HepG2 (cell line): ENCODE results near the gene PTMA. TPM values are rescaled to one million over a fixed set of nuclear protein-coding genes. Genes with fewer than 3 reads are reported as not detected.

Experiments
- ATAC-seq: fragments of 200-7000 bp; cut with Tn5 transposase; 3 replicates; pipeline ENCODE4 v1.9.1; 2020; ENCODE audit warnings: mild to moderate bottlenecking, moderate library complexity
- Bru-seq: library from RNA; stranded (reverse); fragments of 400-500 nt; gene quantifications from one replicate; lab custom pipeline; 2021; lab: Mats Ljungman, UMichigan
- BruChase-seq, 2 experiments: library from RNA; stranded (reverse); fragments of 400-500 nt; gene quantifications; one replicate each; lab custom pipeline; 2021; lab: Mats Ljungman, UMichigan
- BruUV-seq: library from RNA; stranded (reverse); fragments of 400-500 nt; replicated peaks from 2 replicates; lab custom pipeline; 2021; lab: Mats Ljungman, UMichigan
- CTCF ChIA-PET: fragments of 300-600 bp; formaldehyde crosslinking; extraction: SDS; loops from one replicate; lab custom pipeline; 2021; ENCODE audit warnings: low total read pairs, inconsistent platforms, low intra/inter-chr PET ratio; lab: Yijun Ruan, JAX
- POLR2A ChIA-PET: fragments of 350-600 bp; sonication (Branson Sonifier 250); formaldehyde crosslinking; loops from one replicate; lab custom pipeline; 2020; ENCODE audit warnings: antibody characterized with exemption, inconsistent platforms; lab: Yijun Ruan, JAX
- DNase-seq: peaks from one replicate; pipeline ENCODE4 v3.0.0-alpha.2; 2015; ENCODE audit warnings: low spot score
- FAIRE-seq: peaks from 3 replicates; lab custom pipeline; 2011; peaks lifted over from hg19 to GRCh38; lab: Jason Lieb, UNC
- H2AFZ ChIP-seq: one replicate; pipeline ENCODE4 v1.6.1; 2011; ENCODE audit warnings: low read length, inconsistent platforms
- H3K27ac ChIP-seq: fragments of 300-600 bp; 3 replicates; pipeline ENCODE4 v1.8.0; 2011; ENCODE audit warnings: mixed run types, mild to moderate bottlenecking, mixed read lengths, low read length, inconsistent platforms; ENCODE audit not compliant: insufficient read depth; ENCODE audit errors: extremely low read length
- H3K27me3 ChIP-seq, 2 experiments: fragments of 200-600 bp in 1 of 2; 2 replicates in 1 of 2; 3 replicates in 1 of 2; pipeline versions ENCODE4 v1.6.0 to v1.8.0; 2011; ENCODE audit warnings: low read length in 2 of 2, mild to moderate bottlenecking in 2 of 2, moderate library complexity in 2 of 2, inconsistent platforms in 1 of 2; ENCODE audit not compliant: insufficient read depth in 2 of 2, control insufficient read depth in 1 of 2
- H3K36me3 ChIP-seq, 2 experiments: fragments of 200-600 bp in 1 of 2; replicated peaks in 1 of 2; 2 replicates in 1 of 2; 3 replicates in 1 of 2; pipeline versions ENCODE4 v1.5.1 to v1.8.0; 2011; ENCODE audit warnings: low read length in 2 of 2, inconsistent platforms in 1 of 2; ENCODE audit not compliant: insufficient read depth in 2 of 2, control insufficient read depth in 1 of 2
- H3K4me1 ChIP-seq: 2 replicates; pipeline ENCODE4 v1.5.1; 2012; ENCODE audit warnings: low read length, inconsistent platforms; ENCODE audit not compliant: insufficient read depth
- H3K4me2 ChIP-seq: 2 replicates; pipeline ENCODE4 v1.6.0; 2011; ENCODE audit warnings: low read depth, low read length, inconsistent platforms
- H3K4me3 ChIP-seq, 3 experiments: fragments of 200-600 bp in 1 of 3; sonication (generic), shearing (Covaris generic) in 1 of 3; replicated peaks in 1 of 3; 2 replicates each; pipeline ENCODE4 v1.5.1; 2011 to 2016; ENCODE audit warnings: low read length in 3 of 3, inconsistent platforms in 2 of 3, low read depth in 2 of 3, mild to moderate bottlenecking in 2 of 3, control low read depth in 1 of 3, mixed read lengths in 1 of 3; ENCODE audit not compliant: insufficient read depth in 1 of 3
- H3K79me2 ChIP-seq: one replicate; pipeline ENCODE4 v1.6.1; 2011; ENCODE audit warnings: low read length, inconsistent platforms; ENCODE audit not compliant: insufficient read depth
- H3K9ac ChIP-seq: 2 replicates; pipeline ENCODE4 v1.6.0; 2011; ENCODE audit warnings: mild to moderate bottlenecking, low read depth, low read length, inconsistent platforms; ENCODE audit not compliant: insufficient read depth
- H3K9me3 ChIP-seq: 2 replicates; pipeline ENCODE4 v1.5.1; 2012; ENCODE audit warnings: mild to moderate bottlenecking, low read length
- H4K20me1 ChIP-seq: 2 replicates; pipeline ENCODE4 v1.6.0; 2011; ENCODE audit warnings: inconsistent platforms, mild to moderate bottlenecking, low read length, moderate library complexity; ENCODE audit not compliant: insufficient read depth
- POLR2AphosphoS5 ChIP-seq: IDR thresholded peaks from 2 replicates; pipeline ENCODE4 v1.6.1; 2012; ENCODE audit warnings: low read depth, low read length
- RELA ChIP-seq: sonication (generic); formaldehyde crosslinking; IDR thresholded peaks from 2 replicates; pipeline ENCODE4 v1.4.0; 2020; ENCODE audit warnings: missing genetic modification reagents
- ZNF143 ChIP-seq: sonication (generic); formaldehyde crosslinking; IDR thresholded peaks from 2 replicates; pipeline ENCODE4 v1.4.0; 2020; ENCODE audit warnings: missing genetic modification reagents
- ZNF180 ChIP-seq: sonication (generic); formaldehyde crosslinking; IDR thresholded peaks from 2 replicates; pipeline ENCODE4 v1.4.0; 2020; ENCODE audit warnings: low read depth, missing genetic modification reagents, borderline replicate concordance
- ZNF235 ChIP-seq: sonication (generic); formaldehyde crosslinking; IDR thresholded peaks from 2 replicates; pipeline ENCODE4 v1.8.1; 2023; ENCODE audit warnings: mild to moderate bottlenecking, missing genetic modification reagents, borderline replicate concordance
- ZNF746 ChIP-seq: sonication (generic); formaldehyde crosslinking; IDR thresholded peaks from 2 replicates; pipeline ENCODE4 v1.8.0; 2022; ENCODE audit warnings: mild to moderate bottlenecking, missing genetic modification reagents
- WGBS: methylation state at CpG from one replicate; pipeline ENCODE4 v1.1.6; 2017; ENCODE audit warnings: low lambda C conversion rate; 5-methylcytosine and 5-hydroxymethylcytosine counted together
- in situ Hi-C: cut with HindIII; loops from 2 replicates; pipeline ENCODE4 v1.10.0; 2017; ENCODE audit warnings: low pct_unique_long_range_greater_than_20kb; ENCODE audit not compliant: extremely low pct_ligation_motif_present
- intact Hi-C: fragments of 100-400 bp; cut with micrococcal nuclease; formaldehyde crosslinking; loops from one replicate; pipeline ENCODE4 v1.10.0; 2022; ENCODE audit not compliant: unreplicated experiment
- long read RNA-seq, 2 experiments: library from RNA in 1 of 2; library from polyadenylated mRNA in 1 of 2; stranded (forward) in 1 of 2; unstranded in 1 of 2; transcript quantifications; one replicate each; pipeline ENCODE4 v2.0.0, GENCODE V29; 2019 to 2022
- polyA minus RNA-seq, 3 experiments: library from RNA; depleted of rRNA, polyadenylated mRNA; stranded (reverse); fragments of >200 nt; gene quantifications; 2 replicates each; pipeline ENCODE4 v1.2.3, GENCODE V29; 2011; ENCODE audit warnings: low replicate concordance in 1 of 3
- polyA plus RNA-seq, 8 experiments: library from polyadenylated mRNA; depleted of rRNA in 3 of 8; stranded (reverse) in 7 of 8; unstranded in 1 of 8; fragments of >200 nt; fragmentation: Illumina TruSeq in 4 of 8; extraction: Trizol in 4 of 8; gene quantifications; 2 replicates each; pipeline versions ENCODE4 v1.2.1 to v1.2.3, GENCODE V29; 2011 to 2016; ENCODE audit warnings: low read depth in 4 of 8, missing spikeins in 1 of 8, mixed read lengths in 1 of 8; ENCODE audit not compliant: insufficient read depth in 1 of 8
- total RNA-seq, 5 experiments: library from RNA; depleted of rRNA; stranded (reverse); fragments of >200 nt; fragmentation: Illumina TruSeq; extraction: Trizol; gene quantifications; 2 replicates each; pipeline ENCODE4 v1.2.3, GENCODE V29; 2016; ENCODE audit warnings: low read depth in 1 of 5
- TF ChIP-seq, protein P1 (sequence below): sonication (generic); formaldehyde crosslinking; IDR thresholded peaks from 2 replicates; pipeline ENCODE4 v1.4.0; 2020; ENCODE audit warnings: mild to moderate bottlenecking, missing genetic modification reagents
- TF ChIP-seq, protein P2 (sequence below): sonication (generic); formaldehyde crosslinking; IDR thresholded peaks from 2 replicates; pipeline ENCODE4 v1.4.0; 2020; ENCODE audit warnings: mild to moderate bottlenecking, low read depth, missing genetic modification reagents
- TF ChIP-seq, protein P3 (sequence below): sonication (generic); formaldehyde crosslinking; IDR thresholded peaks from 2 replicates; pipeline ENCODE4 v1.5.0; 2020; ENCODE audit warnings: missing genetic modification reagents
- TF ChIP-seq, protein P4 (sequence below): IDR thresholded peaks from 2 replicates; pipeline ENCODE4 v1.6.1; 2016; ENCODE audit warnings: mild to moderate bottlenecking, missing biosample characterization, missing genetic modification reagents

The PTMA gene, protein sequence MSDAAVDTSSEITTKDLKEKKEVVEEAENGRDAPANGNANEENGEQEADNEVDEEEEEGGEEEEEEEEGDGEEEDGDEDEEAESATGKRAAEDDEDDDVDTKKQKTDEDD
- total RNA-seq (2016; rRNA removed; fragmentation: Illumina TruSeq; extraction: Trizol) (1,086 and 1,212 TPM in 2 replicates), polyA plus RNA-seq (2011; rRNA removed) (174 and 190 TPM in 2 replicates), polyA minus RNA-seq (2011; rRNA and poly(A)+ RNA removed; ENCODE audit: low replicate concordance) (146 and 188 TPM in 2 replicates), Bru-seq, nascent RNA (percentile 99 among the genes with signal in this experiment), BruChase-seq, experiment 1, labeled RNA remaining after a 6-hour chase (percentile 100 among the genes with signal in this experiment), BruChase-seq, experiment 2, labeled RNA remaining after a 2-hour chase (percentile 100 among the genes with signal in this experiment)
- total RNA-seq (2016; cell fraction: cytosol; rRNA removed; fragmentation: Illumina TruSeq; extraction: Trizol; ENCODE audit: low read depth) = 383 and 429 TPM in 2 replicates
- total RNA-seq (2016; cell fraction: insoluble cytoplasmic fraction; rRNA removed; fragmentation: Illumina TruSeq; extraction: Trizol) = 1,123 and 1,183 TPM in 2 replicates
- total RNA-seq (2016; cell fraction: membrane; rRNA removed; fragmentation: Illumina TruSeq; extraction: Trizol) = 561 and 605 TPM in 2 replicates
- 429 and 440 TPM in 2 replicates for total RNA-seq (2016; cell fraction: nucleus; rRNA removed; fragmentation: Illumina TruSeq; extraction: Trizol)
- polyA plus RNA-seq (2011; cell fraction: cytosol; rRNA removed) = 192 and 196 TPM in 2 replicates
- polyA plus RNA-seq (2011; cell fraction: nucleus; rRNA removed) = 112 and 149 TPM in 2 replicates
- 399 and 565 TPM in 2 replicates for polyA plus RNA-seq (2012)
- 460 and 492 TPM in 2 replicates for polyA plus RNA-seq (2016; cell fraction: cytosol; fragmentation: Illumina TruSeq; extraction: Trizol; ENCODE audit: low read depth)
- 2,053 and 2,108 TPM in 2 replicates for polyA plus RNA-seq (2016; cell fraction: insoluble cytoplasmic fraction; fragmentation: Illumina TruSeq; extraction: Trizol; ENCODE audit: low read depth)
- 673 and 705 TPM in 2 replicates for polyA plus RNA-seq (2016; cell fraction: membrane; fragmentation: Illumina TruSeq; extraction: Trizol; ENCODE audit: low read depth)
- polyA plus RNA-seq (2016; cell fraction: nucleus; fragmentation: Illumina TruSeq; extraction: Trizol; ENCODE audit: insufficient read depth, low read depth) = 1,089 and 1,130 TPM in 2 replicates
- 210 and 216 TPM in 2 replicates for polyA minus RNA-seq (2011; cell fraction: cytosol; rRNA and poly(A)+ RNA removed)
- 83.7 and 96.4 TPM in 2 replicates for polyA minus RNA-seq (2011; cell fraction: nucleus; rRNA and poly(A)+ RNA removed)
- long read RNA-seq, experiment 1, transcript PTMA-202 (5 exons, 1,221 nt) = major isoform, 1,003 of 1,317 reads
- long read RNA-seq, experiment 1, transcript PTMA-201 (5 exons, 1,212 nt) = minor isoform, 103 of 1,317 reads
- long read RNA-seq, experiment 1, partial matches to known transcripts = 89 of 1,317 reads
- long read RNA-seq, experiment 1, other reads (novel, unspliced or antisense) = 116 of 1,317 reads
- long read RNA-seq, experiment 2, transcript PTMA-202 (5 exons, 1,221 nt) = major isoform, 49 of 561 reads
- long read RNA-seq, experiment 2, transcript PTMA-201 (5 exons, 1,212 nt) = minor isoform, 10 of 561 reads
- long read RNA-seq, experiment 2, partial matches to known transcripts = 447 of 561 reads
- long read RNA-seq, experiment 2, other reads (novel, unspliced or antisense) = 55 of 561 reads

DNA sequence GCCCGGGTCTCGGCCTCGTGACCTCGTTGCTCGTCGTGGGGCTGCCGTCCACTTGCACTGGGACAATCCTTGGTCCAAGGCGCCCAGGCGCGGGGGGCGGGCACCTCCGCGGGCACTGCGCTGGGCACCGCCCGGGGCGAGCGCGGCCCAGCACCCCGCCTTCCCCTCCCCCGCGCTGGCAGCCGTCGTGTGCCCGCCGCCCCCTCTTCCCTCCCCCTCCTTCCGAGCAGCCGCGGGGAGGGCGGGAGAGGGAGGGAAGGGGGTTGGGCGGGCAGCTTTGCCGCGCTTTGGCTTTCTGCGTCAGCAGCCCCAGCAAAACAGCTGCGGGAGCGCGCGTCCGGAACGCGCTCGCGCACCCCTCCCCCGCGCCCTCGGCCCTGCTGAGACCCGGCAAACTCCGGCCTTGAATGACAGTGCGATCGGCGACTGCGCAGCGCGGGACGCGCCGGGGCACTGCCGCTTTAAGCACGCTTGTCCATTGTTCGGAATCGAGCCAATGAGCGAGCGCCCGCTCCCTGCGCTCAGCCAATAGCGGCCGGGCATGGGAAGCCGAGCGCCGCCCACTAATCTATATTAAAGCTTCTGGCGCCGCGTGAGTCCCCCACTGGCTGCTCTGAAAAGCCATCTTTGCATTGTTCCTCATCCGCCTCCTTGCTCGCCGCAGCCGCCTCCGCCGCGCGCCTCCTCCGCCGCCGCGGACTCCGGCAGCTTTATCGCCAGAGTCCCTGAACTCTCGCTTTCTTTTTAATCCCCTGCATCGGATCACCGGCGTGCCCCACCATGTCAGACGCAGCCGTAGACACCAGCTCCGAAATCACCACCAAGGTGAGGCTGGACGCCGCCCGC is at the start of gene PTMA:
PTMA (plus strand) TSS at position 599 of the 846 bp plus-strand sequence; CDS start at position 781, 182 bp downstream.
- intact Hi-C loops = loop anchor here (10.0 kb wide), 1 partner anchor 663 kb away; no protein-coding TSS in a partner anchor
- Histone ChIP-seq H3K9me3 (no peaks in the 10 kb centered on the region), H3K4me3 (peak within 1 kb of the TSS; percentile 75 to 97 (median 83)), H3K36me3 (peaks cover 12 to 14% of the 10 kb centered on the region in 2 experiments), H3K79me2 (peaks cover 44% of the 10 kb centered on the region), H2AFZ (no peak within 1 kb of the TSS), H3K4me1 (peaks cover 54% of the 10 kb centered on the region), H3K4me2 (peak within 1 kb of the TSS; percentile 71), H4K20me1 (peaks cover 23% of the 10 kb centered on the region), H3K27ac (peak within 1 kb of the TSS; percentile 87), H3K27me3 (no peaks in the 10 kb centered on the region), H3K9ac (peak within 1 kb of the TSS; percentile 99)
- BruUV-seq = no TSS peak
- ChIA-PET CTCF (interaction anchor here (2.3 kb wide), 1 partner anchor 30 kb away, joined by 7 read pairs; no protein-coding TSS in a partner anchor), POLR2A (interaction anchor here (0.8 to 3.1 kb wide), 15 partner anchors 9 to 657 kb away, joined by 3 to 56 read pairs (median 7); partner anchors contain the start of genes COPS7B, NCL and PDE6D)
- DNase-seq (peak; percentile 98), ATAC-seq (peak; percentile 71), FAIRE-seq (peak; percentile 59)
- WGBS = 2% methylated on average over 27 of the region's 97 CpGs
- in situ Hi-C loops = no loop called here
- TF ChIP-seq ZNF180 (CRISPR knock-in tag) (no peak), ZNF746 (CRISPR knock-in tag) (peak; percentile 96), ZNF143 (CRISPR knock-in tag) (no peak), ZNF235 (CRISPR knock-in tag) (0 out of 2 replicates have a peak, but pooled peaks have one; percentile 42), POLR2AphosphoS5 (peak; percentile 90), RELA (CRISPR knock-in tag) (no peak)
- TF ChIP-seq, protein P1, sequence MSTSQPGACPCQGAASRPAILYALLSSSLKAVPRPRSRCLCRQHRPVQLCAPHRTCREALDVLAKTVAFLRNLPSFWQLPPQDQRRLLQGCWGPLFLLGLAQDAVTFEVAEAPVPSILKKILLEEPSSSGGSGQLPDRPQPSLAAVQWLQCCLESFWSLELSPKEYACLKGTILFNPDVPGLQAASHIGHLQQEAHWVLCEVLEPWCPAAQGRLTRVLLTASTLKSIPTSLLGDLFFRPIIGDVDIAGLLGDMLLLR = peak; percentile 59; the same call in 1 of the 2 replicates
- TF ChIP-seq, protein P2, sequence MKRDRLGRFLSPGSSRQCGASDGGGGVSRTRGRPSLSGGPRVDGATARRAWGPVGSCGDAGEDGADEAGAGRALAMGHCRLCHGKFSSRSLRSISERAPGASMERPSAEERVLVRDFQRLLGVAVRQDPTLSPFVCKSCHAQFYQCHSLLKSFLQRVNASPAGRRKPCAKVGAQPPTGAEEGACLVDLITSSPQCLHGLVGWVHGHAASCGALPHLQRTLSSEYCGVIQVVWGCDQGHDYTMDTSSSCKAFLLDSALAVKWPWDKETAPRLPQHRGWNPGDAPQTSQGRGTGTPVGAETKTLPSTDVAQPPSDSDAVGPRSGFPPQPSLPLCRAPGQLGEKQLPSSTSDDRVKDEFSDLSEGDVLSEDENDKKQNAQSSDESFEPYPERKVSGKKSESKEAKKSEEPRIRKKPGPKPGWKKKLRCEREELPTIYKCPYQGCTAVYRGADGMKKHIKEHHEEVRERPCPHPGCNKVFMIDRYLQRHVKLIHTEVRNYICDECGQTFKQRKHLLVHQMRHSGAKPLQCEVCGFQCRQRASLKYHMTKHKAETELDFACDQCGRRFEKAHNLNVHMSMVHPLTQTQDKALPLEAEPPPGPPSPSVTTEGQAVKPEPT = no peak
- TF ChIP-seq, protein P3, sequence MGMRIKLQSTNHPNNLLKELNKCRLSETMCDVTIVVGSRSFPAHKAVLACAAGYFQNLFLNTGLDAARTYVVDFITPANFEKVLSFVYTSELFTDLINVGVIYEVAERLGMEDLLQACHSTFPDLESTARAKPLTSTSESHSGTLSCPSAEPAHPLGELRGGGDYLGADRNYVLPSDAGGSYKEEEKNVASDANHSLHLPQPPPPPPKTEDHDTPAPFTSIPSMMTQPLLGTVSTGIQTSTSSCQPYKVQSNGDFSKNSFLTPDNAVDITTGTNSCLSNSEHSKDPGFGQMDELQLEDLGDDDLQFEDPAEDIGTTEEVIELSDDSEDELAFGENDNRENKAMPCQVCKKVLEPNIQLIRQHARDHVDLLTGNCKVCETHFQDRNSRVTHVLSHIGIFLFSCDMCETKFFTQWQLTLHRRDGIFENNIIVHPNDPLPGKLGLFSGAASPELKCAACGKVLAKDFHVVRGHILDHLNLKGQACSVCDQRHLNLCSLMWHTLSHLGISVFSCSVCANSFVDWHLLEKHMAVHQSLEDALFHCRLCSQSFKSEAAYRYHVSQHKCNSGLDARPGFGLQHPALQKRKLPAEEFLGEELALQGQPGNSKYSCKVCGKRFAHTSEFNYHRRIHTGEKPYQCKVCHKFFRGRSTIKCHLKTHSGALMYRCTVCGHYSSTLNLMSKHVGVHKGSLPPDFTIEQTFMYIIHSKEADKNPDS (CRISPR knock-in tag) = no peak
- TF ChIP-seq, protein P4, sequence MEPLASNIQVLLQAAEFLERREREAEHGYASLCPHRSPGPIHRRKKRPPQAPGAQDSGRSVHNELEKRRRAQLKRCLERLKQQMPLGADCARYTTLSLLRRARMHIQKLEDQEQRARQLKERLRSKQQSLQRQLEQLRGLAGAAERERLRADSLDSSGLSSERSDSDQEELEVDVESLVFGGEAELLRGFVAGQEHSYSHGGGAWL (CRISPR knock-in tag) = peak; percentile 84; the same call in 1 of the 2 replicates
